SK-N-SH treated with all-trans-retinoic acid at 6 μM for 48 hours (cell line): ENCODE results near the gene MEIOC.
"Not testable (repeated sequence)": the region's sequence is repeated elsewhere in the genome, so short reads cannot be mapped to it uniquely, and the experiment has no call there.

Experiments
- ARNTL ChIP-seq: fragments of 450-650 bp; formaldehyde crosslinking; IDR thresholded peaks from 2 replicates; pipeline ENCODE4 v1.5.0; 2020; ENCODE audit warnings: low read depth, mild to moderate bottlenecking, moderate library complexity, borderline replicate concordance
- CSDC2 ChIP-seq: fragments of 250-450 bp; sonication (Bioruptor Pico); IDR thresholded peaks from 2 replicates; pipeline ENCODE4 v1.5.0; 2020; ENCODE audit warnings: mild to moderate bottlenecking, moderate library complexity
- ESRRG ChIP-seq: fragments of 250-450 bp; sonication (Bioruptor Pico); IDR thresholded peaks from 2 replicates; pipeline ENCODE4 v1.6.1; 2021; ENCODE audit warnings: mild to moderate bottlenecking
- SNAI2 ChIP-seq: fragments of 250-450 bp; sonication (Bioruptor Pico); IDR thresholded peaks from 2 replicates; pipeline ENCODE4 v1.5.0; 2020; ENCODE audit warnings: mild to moderate bottlenecking, moderate library complexity
- ZFP30 ChIP-seq: fragments of 450-650 bp; formaldehyde crosslinking; IDR thresholded peaks from 2 replicates; pipeline ENCODE4 v1.5.0; 2022; ENCODE audit warnings: mild to moderate bottlenecking, moderate library complexity
- ZNF565 ChIP-seq: fragments of 450-650 bp; formaldehyde crosslinking; conservative IDR thresholded peaks from 2 replicates; pipeline ENCODE4 v1.5.0; 2020; ENCODE audit warnings: low read depth, mild to moderate bottlenecking, moderate library complexity
- ZNF8 ChIP-seq: fragments of 450-650 bp; formaldehyde crosslinking; IDR thresholded peaks from 2 replicates; pipeline ENCODE4 v1.5.0; 2020; ENCODE audit warnings: mild to moderate bottlenecking, moderate library complexity
- TF ChIP-seq, protein P1 (sequence below): fragments of 250-450 bp; sonication (Bioruptor Pico); IDR thresholded peaks from 2 replicates; pipeline ENCODE4 v1.8.0; 2020; ENCODE audit warnings: mild to moderate bottlenecking, moderate library complexity, borderline replicate concordance
- TF ChIP-seq, protein P2 (sequence below): fragments of 250-450 bp; sonication (Bioruptor Pico); IDR thresholded peaks from 2 replicates; pipeline ENCODE4 v1.5.1; 2020; ENCODE audit warnings: low read depth, mild to moderate bottlenecking, moderate library complexity
- TF ChIP-seq, protein P3 (sequence below): fragments of 250-450 bp; sonication (Bioruptor Pico); IDR thresholded peaks from 2 replicates; pipeline ENCODE4 v1.5.0; 2020; ENCODE audit warnings: mild to moderate bottlenecking, moderate library complexity

GRCh38 chr17:44700288-44700687, 44.0 kb downstream of the MEIOC start:
- TF ChIP-seq ZNF8 (CRISPR knock-in tag); CSDC2 (CRISPR knock-in tag); ESRRG (CRISPR knock-in tag); ZNF565 (CRISPR knock-in tag); SNAI2 (CRISPR knock-in tag); ZFP30 (CRISPR knock-in tag); ARNTL: not testable (repeated sequence)
- TF ChIP-seq, protein P1, sequence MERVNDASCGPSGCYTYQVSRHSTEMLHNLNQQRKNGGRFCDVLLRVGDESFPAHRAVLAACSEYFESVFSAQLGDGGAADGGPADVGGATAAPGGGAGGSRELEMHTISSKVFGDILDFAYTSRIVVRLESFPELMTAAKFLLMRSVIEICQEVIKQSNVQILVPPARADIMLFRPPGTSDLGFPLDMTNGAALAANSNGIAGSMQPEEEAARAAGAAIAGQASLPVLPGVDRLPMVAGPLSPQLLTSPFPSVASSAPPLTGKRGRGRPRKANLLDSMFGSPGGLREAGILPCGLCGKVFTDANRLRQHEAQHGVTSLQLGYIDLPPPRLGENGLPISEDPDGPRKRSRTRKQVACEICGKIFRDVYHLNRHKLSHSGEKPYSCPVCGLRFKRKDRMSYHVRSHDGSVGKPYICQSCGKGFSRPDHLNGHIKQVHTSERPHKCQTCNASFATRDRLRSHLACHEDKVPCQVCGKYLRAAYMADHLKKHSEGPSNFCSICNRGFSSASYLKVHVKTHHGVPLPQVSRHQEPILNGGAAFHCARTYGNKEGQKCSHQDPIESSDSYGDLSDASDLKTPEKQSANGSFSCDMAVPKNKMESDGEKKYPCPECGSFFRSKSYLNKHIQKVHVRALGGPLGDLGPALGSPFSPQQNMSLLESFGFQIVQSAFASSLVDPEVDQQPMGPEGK (CRISPR knock-in tag): not testable (repeated sequence)
- TF ChIP-seq, protein P2, sequence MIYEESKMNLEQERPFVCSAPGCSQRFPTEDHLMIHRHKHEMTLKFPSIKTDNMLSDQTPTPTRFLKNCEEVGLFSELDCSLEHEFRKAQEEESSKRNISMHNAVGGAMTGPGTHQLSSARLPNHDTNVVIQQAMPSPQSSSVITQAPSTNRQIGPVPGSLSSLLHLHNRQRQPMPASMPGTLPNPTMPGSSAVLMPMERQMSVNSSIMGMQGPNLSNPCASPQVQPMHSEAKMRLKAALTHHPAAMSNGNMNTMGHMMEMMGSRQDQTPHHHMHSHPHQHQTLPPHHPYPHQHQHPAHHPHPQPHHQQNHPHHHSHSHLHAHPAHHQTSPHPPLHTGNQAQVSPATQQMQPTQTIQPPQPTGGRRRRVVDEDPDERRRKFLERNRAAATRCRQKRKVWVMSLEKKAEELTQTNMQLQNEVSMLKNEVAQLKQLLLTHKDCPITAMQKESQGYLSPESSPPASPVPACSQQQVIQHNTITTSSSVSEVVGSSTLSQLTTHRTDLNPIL: not testable (repeated sequence)
- TF ChIP-seq, protein P3, sequence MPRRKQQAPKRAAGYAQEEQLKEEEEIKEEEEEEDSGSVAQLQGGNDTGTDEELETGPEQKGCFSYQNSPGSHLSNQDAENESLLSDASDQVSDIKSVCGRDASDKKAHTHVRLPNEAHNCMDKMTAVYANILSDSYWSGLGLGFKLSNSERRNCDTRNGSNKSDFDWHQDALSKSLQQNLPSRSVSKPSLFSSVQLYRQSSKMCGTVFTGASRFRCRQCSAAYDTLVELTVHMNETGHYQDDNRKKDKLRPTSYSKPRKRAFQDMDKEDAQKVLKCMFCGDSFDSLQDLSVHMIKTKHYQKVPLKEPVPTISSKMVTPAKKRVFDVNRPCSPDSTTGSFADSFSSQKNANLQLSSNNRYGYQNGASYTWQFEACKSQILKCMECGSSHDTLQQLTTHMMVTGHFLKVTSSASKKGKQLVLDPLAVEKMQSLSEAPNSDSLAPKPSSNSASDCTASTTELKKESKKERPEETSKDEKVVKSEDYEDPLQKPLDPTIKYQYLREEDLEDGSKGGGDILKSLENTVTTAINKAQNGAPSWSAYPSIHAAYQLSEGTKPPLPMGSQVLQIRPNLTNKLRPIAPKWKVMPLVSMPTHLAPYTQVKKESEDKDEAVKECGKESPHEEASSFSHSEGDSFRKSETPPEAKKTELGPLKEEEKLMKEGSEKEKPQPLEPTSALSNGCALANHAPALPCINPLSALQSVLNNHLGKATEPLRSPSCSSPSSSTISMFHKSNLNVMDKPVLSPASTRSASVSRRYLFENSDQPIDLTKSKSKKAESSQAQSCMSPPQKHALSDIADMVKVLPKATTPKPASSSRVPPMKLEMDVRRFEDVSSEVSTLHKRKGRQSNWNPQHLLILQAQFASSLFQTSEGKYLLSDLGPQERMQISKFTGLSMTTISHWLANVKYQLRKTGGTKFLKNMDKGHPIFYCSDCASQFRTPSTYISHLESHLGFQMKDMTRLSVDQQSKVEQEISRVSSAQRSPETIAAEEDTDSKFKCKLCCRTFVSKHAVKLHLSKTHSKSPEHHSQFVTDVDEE (CRISPR knock-in tag): not testable (repeated sequence)
